ENCODE results near the gene G3BP1. TPM values are rescaled to one million over a fixed set of nuclear protein-coding genes. Genes with fewer than 3 reads are reported as not detected.

The G3BP1 gene
- total and polyA plus RNA-seq, 9 of the 15 experiments (the other 6 are each of a cell fraction or from before 2014, with no cell fraction given) = 54.7 to 264 (median 105) TPM

DNA sequence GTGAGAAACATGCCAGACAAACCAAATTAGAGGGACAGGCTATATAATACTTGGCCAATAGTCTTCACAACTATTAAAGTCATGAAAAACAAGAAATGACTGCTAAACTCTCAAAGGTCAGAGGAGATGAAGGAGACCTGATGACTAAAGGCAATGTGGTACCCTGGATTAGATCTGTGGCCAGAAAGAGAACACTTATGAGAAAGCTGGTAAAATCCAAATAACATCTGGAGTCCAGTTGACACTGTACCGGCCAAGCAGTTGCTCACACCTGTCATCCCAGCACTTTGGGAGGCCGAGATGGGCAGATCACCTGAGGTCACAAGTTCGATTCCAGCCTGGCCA lies 37.7 kb upstream of the G3BP1 start:
- H3K9me1 ChIP-seq (ENCODE audit: control insufficient read depth, insufficient read depth, low read length) = no peaks in the 10 kb centered on the region
- 61% methylated on average over 3 of the region's 3 CpGs for WGBS (ENCODE audit: insufficient coverage, low coverage, missing lambda C conversion rate)
- no peak for TF ChIP-seq OTX1 (CRISPR knock-in tag; IDR thresholded peaks at IDR 0.05)
- TF ChIP-seq NR3C1 (CRISPR knock-in tag; IDR thresholded peaks at IDR 0.05) = no peak
- no peak for TF ChIP-seq CBX3 (IDR thresholded peaks at IDR 0.05; ENCODE audit: borderline replicate concordance in 1 of 2, low read length in 2 of 2)
- TF ChIP-seq HSF4 (CRISPR knock-in tag; IDR thresholded peaks at IDR 0.05; ENCODE audit: borderline replicate concordance) = no peak
- TF ChIP-seq SMARCC2 (IDR thresholded peaks at IDR 0.05; ENCODE audit: low read depth) = no peak
- no peak for TF ChIP-seq ZNF316 (IDR thresholded peaks at IDR 0.05)
- no peak for TF ChIP-seq RHOXF2B (CRISPR knock-in tag; conservative IDR thresholded peaks at IDR 0.05)
- no peak for TF ChIP-seq FOS (IDR thresholded peaks at IDR 0.05; ENCODE audit: extremely low read depth, insufficient read length)
- no peak for TF ChIP-seq KAT8 (IDR thresholded peaks at IDR 0.05; ENCODE audit: low read depth)
- TF ChIP-seq ZNF311 (CRISPR knock-in tag; IDR thresholded peaks at IDR 0.05) = no peak
- TF ChIP-seq ZNF121 (CRISPR knock-in tag; conservative IDR thresholded peaks at IDR 0.05) = no peak
- no peak for TF ChIP-seq SIX5 (IDR thresholded peaks at IDR 0.05; ENCODE audit: borderline replicate concordance in 1 of 2, insufficient read depth in 1 of 2, low read depth in 1 of 2, low read length in 2 of 2)
- no peaks in the 10 kb centered on the region for H3K9me3 ChIP-seq (replicated peaks; ENCODE audit: control insufficient read depth, insufficient read depth, low read depth, low read length)
- H3K4me1 ChIP-seq (replicated peaks in 1 of 2; ENCODE audit: control insufficient read depth in 2 of 2, insufficient read depth in 2 of 2, low read length in 2 of 2) = no peaks in the 10 kb centered on the region; a peak in 1 of 5 replicates
- H2AFZ ChIP-seq (ENCODE audit: low read depth, low read length) = no peak overlapping the region
- in situ Hi-C loops (cut with MboI) (no loop called here), intact Hi-C loops (cut with micrococcal nuclease) (no loop called here)
- H3K9ac ChIP-seq (ENCODE audit: insufficient read depth in 1 of 2, low read depth in 2 of 2, low read length in 2 of 2) = no peak overlapping the region
- no peaks in the 10 kb centered on the region for H3K79me2 ChIP-seq (ENCODE audit: control insufficient read depth, insufficient read depth, low read length)
- H3K4me2 ChIP-seq (ENCODE audit: insufficient read depth, low read length) = no peak overlapping the region
- ChIA-PET POLR2A (no interaction called here), CTCF (ENCODE audit: low intra/inter-chr PET ratio) (no interaction called here)
- no peak overlapping the region for H3K27ac ChIP-seq (ENCODE audit: extremely low read depth, low read depth, low read length)
- DNase-seq (ENCODE audit: extremely low read depth in 1 of 4, low spot score in 3 of 4) (no peak), FAIRE-seq (no peak), ATAC-seq (no peak)
- no TSS peak for BruUV-seq (replicated peaks)
- no peak overlapping the region for H3K4me3 ChIP-seq
- no peaks in the 10 kb centered on the region for H3K36me3 ChIP-seq (ENCODE audit: control insufficient read depth, insufficient read depth, low read length)
- H4K20me1 ChIP-seq (replicated peaks; ENCODE audit: control insufficient read depth, insufficient read depth, low read length) = no peaks in the 10 kb centered on the region
- H3K27me3 ChIP-seq (ENCODE audit: control insufficient read depth in 2 of 2, insufficient read depth in 2 of 2, low read length in 2 of 2) = no peaks in the 10 kb centered on the region

Measured in K562 (cell line).